ENCODE data around the gene LRRC8B. TPM values are rescaled to one million over a fixed set of nuclear protein-coding genes. Genes with fewer than 3 reads are reported as not detected.

The LRRC8B gene
- total and polyA plus RNA-seq, 2 of the 8 experiments (the other 6 are each of a cell fraction or from before 2014, with no cell fraction given), result 18.4 to 29.2 TPM

GRCh38 chr1:89589515-89589914 lies 64.9 kb downstream of the LRRC8B start:
- Histone ChIP-seq H3K4me3 (ENCODE audit: extremely low read depth in 1 of 4, insufficient read depth in 2 of 4, low read depth in 3 of 4, low read length in 4 of 4) (no peak overlapping the region), H2AFZ (ENCODE audit: low read length) (no peak overlapping the region), H4K5ac (ENCODE audit: insufficient read length, low read depth, low read length) (no peak overlapping the region), H4K91ac (replicated peaks; ENCODE audit: insufficient read length, low read length) (no peak overlapping the region), H4K8ac (ENCODE audit: extremely low read depth, insufficient read depth, low read length) (no peak overlapping the region), H3K36me3 (ENCODE audit: control insufficient read depth in 2 of 4, insufficient read depth in 4 of 4, low read length in 3 of 4) (peaks cover 0 to 11% (median under 1%) of the 10 kb centered on the region in 4 experiments; a peak in 6 of 8 replicates), H3K4me1 (replicated peaks in 1 of 4; ENCODE audit: control insufficient read depth in 3 of 4, insufficient read depth in 4 of 4, low read length in 3 of 4) (peaks cover 0 to 13% (median 6%) of the 10 kb centered on the region in 4 experiments; a peak in 4 of 7 replicates), H4K20me1 (replicated peaks in 1 of 2; ENCODE audit: control insufficient read depth in 1 of 2, insufficient read depth in 2 of 2, low read length in 2 of 2) (peaks cover 0 to 3% of the 10 kb centered on the region in 2 experiments), H2BK120ac (replicated peaks; ENCODE audit: low read depth, low read length) (no peak overlapping the region), H3K9me3 (ENCODE audit: insufficient read depth in 2 of 2, low read depth in 1 of 2, low read length in 1 of 2) (no peaks in the 10 kb centered on the region), H3K56ac (replicated peaks; ENCODE audit: insufficient read length, low read depth, low read length) (no peak overlapping the region), H2BK12ac (ENCODE audit: low read depth, low read length) (no peak overlapping the region), H2BK15ac (ENCODE audit: low read length) (no peak overlapping the region), H3K27ac (ENCODE audit: low read depth, low read length) (no peak overlapping the region), H3K9ac (replicated peaks in 1 of 4; ENCODE audit: extremely low read depth in 1 of 4, low read depth in 3 of 4, low read length in 3 of 4) (no peak overlapping the region), H3K79me2 (ENCODE audit: control insufficient read depth in 1 of 2, insufficient read depth in 2 of 2, low read length in 2 of 2) (peaks cover 0 to 10% of the 10 kb centered on the region in 2 experiments; a peak in 1 of 4 replicates), H2BK20ac (ENCODE audit: low read length) (no peak overlapping the region), H2AK5ac (ENCODE audit: low read depth, low read length) (no peak overlapping the region), H3K23me2 (ENCODE audit: low read depth, low read length) (no peaks in the 10 kb centered on the region), H3K14ac (ENCODE audit: insufficient read length) (no peak overlapping the region), H2BK5ac (ENCODE audit: low read depth, low read length) (no peak overlapping the region), H3K18ac (ENCODE audit: extremely low read depth, low read length) (no peak overlapping the region), H3K4me2 (ENCODE audit: insufficient read depth in 1 of 2, low read depth in 2 of 2, low read length in 2 of 2) (no peak overlapping the region), H3K4ac (replicated peaks; ENCODE audit: insufficient read length, low read depth, low read length) (no peak overlapping the region), H3K79me1 (ENCODE audit: low read depth, low read length) (no peaks in the 10 kb centered on the region), H3K23ac (ENCODE audit: insufficient read length) (no peak overlapping the region), H3K27me3 (replicated peaks in 1 of 4; ENCODE audit: control insufficient read depth in 3 of 4, extremely low read depth in 1 of 4, insufficient read depth in 3 of 4, low read length in 3 of 4) (no peaks in the 10 kb centered on the region)
- TF ChIP-seq HDAC6 (IDR thresholded peaks at IDR 0.05; ENCODE audit: low read depth, low read length), result no peak
- TF ChIP-seq CEBPB (IDR thresholded peaks at IDR 0.05; ENCODE audit: low read depth, low read length), result no peak
- no peak for TF ChIP-seq KDM5A (IDR thresholded peaks at IDR 0.05; ENCODE audit: low read length)
- no peak for TF ChIP-seq YY1 (IDR thresholded peaks at IDR 0.05; ENCODE audit: low read depth, low read length)
- TF ChIP-seq RNF2 (IDR thresholded peaks at IDR 0.05; ENCODE audit: borderline replicate concordance, low read depth, low read length, missing control alignments, poor library complexity, severe bottlenecking), result no peak
- no peak for TF ChIP-seq EGR1 (IDR thresholded peaks at IDR 0.05; ENCODE audit: borderline replicate concordance, low read depth, low read length)
- TF ChIP-seq NANOG (IDR thresholded peaks at IDR 0.05; ENCODE audit: insufficient read depth, low read depth, low read length, poor library complexity, severe bottlenecking), result no peak
- TF ChIP-seq EZH2 (IDR thresholded peaks at IDR 0.05; ENCODE audit: low read depth, low read length, severe bottlenecking), result no peak
- TF ChIP-seq SIN3A (conservative IDR thresholded peaks at IDR 0.05 in 1 of 2, IDR thresholded peaks at IDR 0.05 in 1 of 2; ENCODE audit: low read depth in 1 of 2, low read length in 2 of 2), result no peak
- TF ChIP-seq RAD21 (IDR thresholded peaks at IDR 0.05 in 1 of 2, conservative IDR thresholded peaks at IDR 0.05 in 1 of 2; ENCODE audit: low read depth in 2 of 2, low read length in 2 of 2), result no peak
- no peak for DNase-seq (ENCODE audit: low read depth in 1 of 2, low spot score in 2 of 2)
- no peak for FAIRE-seq
- ChIA-PET CTCF (ENCODE audit: partially characterized antibody) (interaction anchor here (1.0 to 2.4 kb wide), 5 partner anchors 9 to 106 kb away, joined by 3 to 8 read pairs (median 3); no protein-coding TSS in a partner anchor), POLR2A (ENCODE audit: partially characterized antibody) (interaction anchor here (1.3 kb wide), 1 partner anchor 15 kb away, joined by 6 read pairs; no protein-coding TSS in a partner anchor)
- WGBS, 2 experiments (ENCODE audit: extremely low coverage in 1 of 2, insufficient coverage in 1 of 2, insufficient read length in 1 of 2, insufficient replicate concordance in 2 of 2, low coverage in 1 of 2, low lambda C conversion rate in 2 of 2, missing lambda C conversion rate in 1 of 2), result 95% methylated on average over 1 of the region's 1 CpG; no CpG with 5 or more reads in 1 of the 2 experiments

Data from H1 (cell line).